HG02763 (cell line): ENCODE measurements around the gene GOLGA8N.

ENCODE experiments used
- ATAC-seq: cut with Tn5 transposase; IDR thresholded peaks from one replicate; pipeline ENCODE4 v1.9.1; 2021; ENCODE audit warnings: mild to moderate bottlenecking, moderate library complexity; ENCODE audit not compliant: unreplicated experiment

The GOLGA8N gene

DNA sequence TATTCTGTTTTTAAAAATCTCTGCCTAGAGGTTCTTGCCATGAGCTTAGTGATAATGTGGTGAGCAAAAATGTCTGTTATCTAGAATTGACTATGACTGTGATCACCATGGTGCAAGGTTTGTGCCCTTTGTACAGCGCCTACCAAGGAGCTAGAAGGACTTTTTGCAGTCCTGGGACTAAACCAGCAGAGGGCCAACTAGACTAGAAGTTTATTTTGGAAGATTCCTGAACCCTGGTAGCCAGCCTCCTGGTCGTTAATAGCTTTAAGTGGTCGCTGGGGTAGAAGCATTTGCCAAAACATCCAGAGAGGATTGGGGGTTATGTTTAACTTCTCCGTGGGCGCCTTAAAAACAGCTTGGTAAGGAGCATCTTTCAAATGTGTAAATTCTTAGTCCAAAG, 56.1 kb downstream of the GOLGA8N start:
- ATAC-seq: no peak

DNA sequence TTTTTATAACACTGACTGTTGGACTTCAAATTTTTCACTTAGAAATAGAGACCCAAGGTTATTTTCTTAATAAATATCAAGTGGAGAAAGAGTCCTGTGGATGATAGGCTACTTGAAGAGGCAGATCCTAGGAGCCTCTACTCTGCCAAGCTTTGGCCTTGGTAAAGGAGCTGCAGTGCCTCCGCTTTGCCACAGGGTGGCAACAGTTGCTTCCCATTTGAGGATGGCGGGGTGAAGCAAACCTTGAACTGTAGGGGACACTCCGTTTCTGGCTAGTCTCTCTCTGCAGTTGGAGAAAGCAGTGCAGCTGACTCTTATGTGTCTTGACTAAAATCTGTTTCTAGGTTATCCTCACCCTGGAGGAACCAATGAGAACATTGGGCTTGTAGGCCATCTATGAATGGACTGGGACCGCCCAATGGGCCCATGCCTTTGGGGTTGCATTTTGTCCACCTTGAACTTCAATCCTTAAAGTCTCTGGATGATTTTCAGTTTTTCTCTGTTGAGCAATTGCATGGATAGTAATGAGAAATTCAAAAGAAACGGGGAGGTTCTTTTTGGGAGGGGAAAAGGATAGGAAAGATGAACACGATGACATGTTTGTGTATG, 58.1 kb downstream of the GOLGA8N start:
- no peak for ATAC-seq

DNA sequence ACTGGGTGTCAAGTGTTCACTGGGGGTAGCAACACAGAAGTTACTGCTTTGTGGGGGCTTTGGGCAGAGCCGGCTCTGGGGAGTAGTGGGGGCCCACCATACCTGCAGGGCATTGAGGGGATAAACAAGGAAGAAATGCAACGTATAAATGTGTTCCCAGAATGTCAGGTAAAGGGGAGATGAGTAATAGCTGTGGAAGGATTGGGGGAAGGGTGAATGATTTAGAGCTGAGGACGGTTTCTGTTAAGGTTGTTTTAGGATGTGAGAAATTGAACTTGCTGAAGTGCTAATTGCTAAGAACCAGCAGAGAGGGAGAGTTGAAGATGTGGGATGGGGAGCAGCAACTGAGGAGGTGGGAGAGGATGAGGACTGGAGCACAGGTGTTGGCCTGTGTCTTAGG, 58.9 kb downstream of the GOLGA8N start:
- no peak for ATAC-seq

DNA sequence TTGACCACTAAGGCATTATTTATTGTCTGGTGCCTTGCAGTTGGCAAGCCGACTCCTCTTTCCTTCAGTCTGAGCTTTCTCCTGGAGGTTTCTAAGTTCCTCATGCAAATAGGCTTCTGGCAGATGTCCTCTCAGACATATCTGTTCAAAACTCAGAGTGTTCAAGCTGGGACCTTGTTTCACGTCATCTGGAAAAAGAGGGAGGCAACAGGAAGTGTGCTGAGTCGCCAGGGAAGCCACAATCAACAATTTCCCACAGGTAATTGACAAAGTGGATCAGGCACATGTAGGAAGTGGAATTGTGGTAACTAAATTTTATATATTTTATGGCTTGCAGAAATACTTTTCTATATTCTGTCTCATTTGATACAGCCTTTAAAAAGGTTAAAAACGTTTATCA, 62.8 kb downstream of the GOLGA8N start:
- ATAC-seq: no peak

DNA sequence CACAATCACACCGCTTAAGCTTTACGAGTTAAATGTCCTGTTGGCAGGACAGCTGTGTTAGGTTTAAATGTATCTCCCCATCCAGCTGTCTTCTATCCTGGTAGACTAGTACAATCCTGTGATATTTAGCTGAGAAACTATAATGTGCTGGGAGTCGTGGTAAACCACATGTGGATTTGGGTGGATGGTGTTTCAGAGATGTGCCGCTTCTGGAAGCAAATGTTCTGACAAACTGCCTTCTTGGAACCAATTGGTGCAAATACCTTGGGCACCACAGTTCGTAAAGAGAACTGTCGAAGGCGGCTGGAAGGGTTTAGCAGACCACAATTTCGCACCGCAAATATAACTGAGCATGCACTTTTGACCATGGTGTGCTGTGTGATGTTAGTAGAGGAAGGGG, 63.2 kb downstream of the GOLGA8N start:
- ATAC-seq: no peak
